CD4-positive, alpha-beta T cell treated with Interleukin-1 beta for 1 hour (primary cell): ENCODE data around the gene CEP85L.

Experiments used
- DNase-seq, 2 donors: peaks; one replicate each; pipeline ENCODE4 v3.0.0-alpha.2; 2020 to 2022

Gene CEP85L

GRCh38 chr6:118618676-118619377 lies 32.6 kb downstream of the CEP85L start:
- DNase-seq = peak; percentile 56 to 72

- no peak for DNase-seq
Observed at GRCh38 chr6:118617417-118617816, 34.0 kb downstream of the CEP85L start.

- no peak for DNase-seq
Observed at GRCh38 chr6:118611334-118611733, 40.1 kb downstream of the CEP85L start.

GRCh38 chr6:118606858-118607257 lies 44.5 kb downstream of the CEP85L start:
- no peak for DNase-seq

- DNase-seq = no peak
Observed at GRCh38 chr6:118606268-118606667, 45.1 kb downstream of the CEP85L start.

GRCh38 chr6:118603372-118603771 lies 48.0 kb downstream of the CEP85L start:
- DNase-seq = no peak

- no peak for DNase-seq
Observed at GRCh38 chr6:118602300-118602699, 49.1 kb downstream of the CEP85L start.

GRCh38 chr6:118598324-118598723 lies 53.1 kb downstream of the CEP85L start:
- DNase-seq = no peak

- no peak for DNase-seq
Observed at GRCh38 chr6:118597636-118598035, 53.8 kb downstream of the CEP85L start.

GRCh38 chr6:118596774-118597320 lies 54.5 kb downstream of the CEP85L start:
- no peak for DNase-seq

GRCh38 chr6:118594877-118595276 lies 56.5 kb downstream of the CEP85L start:
- no peak for DNase-seq

- no peak for DNase-seq
Observed at GRCh38 chr6:118591897-118592296, 59.5 kb downstream of the CEP85L start.

- DNase-seq = no peak
Observed at GRCh38 chr6:118589649-118590365, 61.6 kb downstream of the CEP85L start.

- DNase-seq = no peak
Observed at GRCh38 chr6:118589186-118589585, 62.2 kb downstream of the CEP85L start.

- no peak for DNase-seq
Observed at GRCh38 chr6:118588626-118589025, 62.8 kb downstream of the CEP85L start.

- no peak for DNase-seq
Observed at GRCh38 chr6:118586746-118587485, 64.5 kb downstream of the CEP85L start.

GRCh38 chr6:118584911-118585310 lies 66.5 kb downstream of the CEP85L start:
- DNase-seq = no peak

GRCh38 chr6:118581489-118581959 lies 69.9 kb downstream of the CEP85L start:
- peak in 1 of 2 donors; percentile 5 for DNase-seq

- DNase-seq = peak; percentile 9 to 60
Observed at GRCh38 chr6:118580585-118581419, 70.6 kb downstream of the CEP85L start.

- no peak for DNase-seq
Observed at GRCh38 chr6:118579786-118580185, 71.6 kb downstream of the CEP85L start.

- DNase-seq = no peak
Observed at GRCh38 chr6:118578617-118579016, 72.8 kb downstream of the CEP85L start.

- DNase-seq = no peak
Observed at GRCh38 chr6:118577972-118578371, 73.4 kb downstream of the CEP85L start.
